Naive B cell (primary cell): Measurements from ENCODE around the gene ATP13A2. TPM values are rescaled to one million over a fixed set of nuclear protein-coding genes. Genes with fewer than 3 reads are reported as not detected.

Source experiments
- ATAC-seq, 2 donors: fragments of 150-1000 bp; cut with Tn5 transposase; 2 replicates each; pipeline ENCODE4 v1.10.0; 2021; ENCODE audit warnings: low read depth in 2 of 2, mild to moderate bottlenecking in 2 of 2, moderate library complexity in 2 of 2
- DNase-seq: peaks from one replicate; pipeline ENCODE4 v3.0.0; 2022
- H3K27ac Mint-ChIP-seq, 6 donors: one replicate each; pipeline ENCODE4 v1.8.0; 2020 to 2022; ENCODE audit warnings: mild to moderate bottlenecking in 6 of 6, mixed read lengths in 6 of 6, moderate library complexity in 5 of 6, inconsistent platforms in 2 of 6
- H3K27me3 Mint-ChIP-seq, 3 donors: one replicate each; pipeline ENCODE4 v1.8.0; 2021 to 2022; ENCODE audit warnings: mixed read lengths in 3 of 3, mild to moderate bottlenecking in 1 of 3
- H3K36me3 Mint-ChIP-seq, 2 donors: one replicate each; pipeline ENCODE4 v1.8.0; 2020 to 2022; ENCODE audit warnings: mixed read lengths in 2 of 2, inconsistent platforms in 1 of 2, mild to moderate bottlenecking in 1 of 2
- H3K4me1 Mint-ChIP-seq, 3 donors: one replicate each; pipeline ENCODE4 v1.8.0; 2020 to 2022; ENCODE audit warnings: mixed read lengths in 3 of 3, inconsistent platforms in 1 of 3, mild to moderate bottlenecking in 1 of 3, moderate library complexity in 1 of 3
- H3K4me3 Mint-ChIP-seq, 8 donors: one replicate each; pipeline ENCODE4 v1.8.0; 2020 to 2022; ENCODE audit warnings: mild to moderate bottlenecking in 8 of 8, mixed read lengths in 8 of 8, moderate library complexity in 8 of 8, inconsistent platforms in 2 of 8
- H3K9me3 Mint-ChIP-seq, 7 donors: one replicate each; pipeline ENCODE4 v1.8.0; 2020 to 2022; ENCODE audit warnings: mixed read lengths in 7 of 7, mild to moderate bottlenecking in 5 of 7, inconsistent platforms in 2 of 7, moderate library complexity in 1 of 7
- polyA plus RNA-seq, 6 donors: library from polyadenylated mRNA; unstranded; fragments of 300-500 nt; fragmentation: Illumina TruSeq; gene quantifications; one replicate each; pipeline ENCODE4 v1.2.3, GENCODE V29; 2021; ENCODE audit warnings: low read depth in 6 of 6

The ATP13A2 gene
- polyA plus RNA-seq, 6 donors from 2014 or later, result 6.3 to 39.6 (median 22.3) TPM

DNA sequence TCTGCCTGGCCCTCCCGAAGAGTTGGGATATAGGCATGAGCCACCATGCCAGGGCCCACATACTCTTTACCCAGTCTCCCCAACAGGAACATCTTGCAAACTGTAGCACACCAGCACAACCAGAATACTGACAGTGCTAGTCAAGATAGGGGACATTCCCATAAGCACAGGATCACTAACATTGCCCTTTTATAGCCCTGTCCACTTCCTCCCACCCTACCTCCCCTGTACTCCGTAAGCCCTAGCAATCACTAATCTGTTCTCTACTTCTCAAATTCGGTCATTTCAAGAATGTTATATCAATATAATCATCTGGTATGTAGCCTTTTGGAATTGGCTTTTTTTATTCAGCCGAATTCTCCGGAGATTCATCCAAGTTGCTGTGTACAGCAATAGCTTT is 36.2 kb upstream of the ATP13A2 start:
- Mint-ChIP-seq H3K27me3 (no peaks in the 10 kb centered on the region), H3K4me3 (no peak overlapping the region), H3K4me1 (peaks cover 20 to 32% (median 20%) of the 10 kb centered on the region in 3 donors), H3K9me3 (no peaks in the 10 kb centered on the region), H3K27ac (peak overlapping the region in 1 of 6 donors; percentile 41), H3K36me3 (no peaks in the 10 kb centered on the region)
- ATAC-seq (no peak), DNase-seq (no peak)

DNA sequence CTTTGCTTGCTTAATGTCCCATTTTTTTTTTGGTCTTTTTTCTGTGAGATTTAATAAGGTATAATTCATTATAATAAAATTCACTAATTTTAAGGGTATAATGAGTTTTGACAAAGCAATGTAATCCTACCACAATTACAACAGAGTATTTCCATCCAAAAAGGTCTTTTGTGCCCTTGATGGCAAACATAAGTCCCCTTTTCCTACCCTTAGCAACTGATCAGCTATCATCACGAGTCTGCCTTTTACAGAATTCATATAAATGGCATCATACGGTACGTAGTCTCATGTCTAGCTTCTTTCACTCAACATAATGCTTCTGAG is 34.6 kb upstream of the ATP13A2 start:
- Mint-ChIP-seq H3K4me1 (peaks cover 15 to 20% (median 18%) of the 10 kb centered on the region in 3 donors), H3K9me3 (no peaks in the 10 kb centered on the region), H3K27me3 (no peaks in the 10 kb centered on the region), H3K36me3 (peaks cover 0 to 7% of the 10 kb centered on the region in 2 donors), H3K27ac (peak overlapping the region in 2 of 6 donors; percentile 69 to 86), H3K4me3 (peak overlapping the region in 3 of 8 donors; percentile 53 to 81 (median 66))
- no peak for DNase-seq
- ATAC-seq, result no peak

DNA sequence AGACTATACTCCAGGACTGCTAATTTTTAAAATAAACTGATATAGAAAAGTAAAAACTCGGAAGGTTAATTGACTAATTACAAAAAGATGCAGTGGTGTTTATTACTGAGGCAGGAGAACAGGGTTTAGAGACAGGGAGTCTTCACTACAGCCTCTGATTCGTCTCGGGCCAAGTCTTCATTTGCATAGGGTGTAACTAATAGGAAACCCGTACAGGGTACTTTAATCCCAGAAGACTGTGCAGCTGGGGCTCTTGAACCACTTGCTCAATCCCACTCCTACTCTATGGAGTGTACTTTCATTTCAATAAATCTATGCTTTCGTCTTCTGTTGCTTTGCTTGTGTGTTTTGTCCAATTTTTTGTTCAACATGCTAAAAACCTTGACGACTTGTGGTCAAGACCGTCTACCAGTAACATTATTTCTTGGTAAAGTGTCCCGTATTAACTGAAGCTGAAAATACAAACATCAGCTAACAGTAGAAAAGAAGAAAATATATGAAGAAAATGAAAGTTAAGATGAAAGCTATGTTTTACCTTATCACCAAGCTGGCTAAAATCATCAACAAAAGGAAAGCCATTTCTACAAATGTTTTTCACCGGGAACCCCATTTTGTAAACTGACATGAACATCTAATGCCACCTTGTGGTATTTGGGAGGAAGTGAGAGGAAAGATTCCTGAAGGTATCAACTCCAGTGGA is 34.1 kb upstream of the ATP13A2 start:
- no peaks in the 10 kb centered on the region for H3K27me3 Mint-ChIP-seq
- peak overlapping the region in 5 of 6 donors; percentile 65 to 88 (median 82) for H3K27ac Mint-ChIP-seq
- peak overlapping the region; percentile 44 to 81 (median 58) for H3K4me3 Mint-ChIP-seq
- H3K36me3 Mint-ChIP-seq, result peaks cover 0 to 7% of the 10 kb centered on the region in 2 donors
- peak; percentile 64 to 89 for ATAC-seq
- DNase-seq, result peak; percentile 14
- no peaks in the 10 kb centered on the region for H3K9me3 Mint-ChIP-seq
- peaks cover 9 to 15% (median 14%) of the 10 kb centered on the region in 3 donors for H3K4me1 Mint-ChIP-seq

DNA sequence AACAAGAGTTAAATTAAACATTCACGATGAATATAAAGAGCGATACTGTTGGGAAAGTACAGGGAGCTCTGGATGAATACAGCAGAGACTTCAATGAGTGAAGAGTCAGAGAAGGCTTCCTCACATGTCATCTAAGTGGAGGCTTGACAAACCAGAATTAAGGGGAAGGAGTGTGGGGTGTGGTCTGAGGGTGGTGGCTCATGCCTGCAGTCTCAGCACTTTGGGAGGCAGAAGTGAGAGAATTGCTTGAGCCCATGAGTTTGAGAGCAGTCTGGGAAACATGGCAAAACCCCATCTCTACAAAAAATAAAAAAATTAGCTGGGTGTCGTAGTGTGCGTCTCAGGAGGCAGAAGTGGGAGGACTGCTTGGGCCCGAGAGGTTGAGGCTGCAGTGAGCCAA is 33.4 kb upstream of the ATP13A2 start:
- H3K9me3 Mint-ChIP-seq, result no peaks in the 10 kb centered on the region
- H3K27ac Mint-ChIP-seq, result peak overlapping the region; percentile 12 to 88 (median 49)
- ATAC-seq (no peak), DNase-seq (no peak)
- H3K36me3 Mint-ChIP-seq, result peaks cover 0 to 8% of the 10 kb centered on the region in 2 donors
- peak overlapping the region in 4 of 8 donors; percentile 26 to 66 (median 49) for H3K4me3 Mint-ChIP-seq
- H3K27me3 Mint-ChIP-seq, result no peaks in the 10 kb centered on the region
- peaks cover 9 to 14% (median 13%) of the 10 kb centered on the region in 3 donors for H3K4me1 Mint-ChIP-seq

DNA sequence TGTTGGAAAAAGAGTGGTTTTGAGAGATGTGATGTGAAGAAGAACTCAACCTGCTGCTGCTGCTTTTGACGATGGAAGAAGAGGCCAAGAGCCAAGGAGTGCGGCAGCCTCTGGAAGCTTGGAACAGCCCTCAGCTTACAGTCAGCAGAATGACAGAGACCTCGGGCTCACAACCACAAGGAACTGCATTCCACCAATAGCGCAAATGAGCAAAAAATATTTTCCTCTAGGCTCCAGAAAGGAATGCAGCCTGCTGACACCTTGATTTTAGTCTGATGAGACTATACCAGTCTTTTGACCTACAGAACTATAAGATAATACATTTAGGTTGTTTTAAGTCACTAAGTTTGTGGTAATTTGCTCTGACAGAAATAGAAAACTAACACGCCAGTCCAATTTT is 31.9 kb upstream of the ATP13A2 start:
- Mint-ChIP-seq H3K27ac (no peak overlapping the region), H3K4me3 (no peak overlapping the region), H3K36me3 (peaks cover 0 to 12% of the 10 kb centered on the region in 2 donors), H3K9me3 (no peaks in the 10 kb centered on the region), H3K27me3 (no peaks in the 10 kb centered on the region), H3K4me1 (peaks cover 9 to 14% (median 13%) of the 10 kb centered on the region in 3 donors)
- no peak for DNase-seq
- ATAC-seq, result no peak

DNA sequence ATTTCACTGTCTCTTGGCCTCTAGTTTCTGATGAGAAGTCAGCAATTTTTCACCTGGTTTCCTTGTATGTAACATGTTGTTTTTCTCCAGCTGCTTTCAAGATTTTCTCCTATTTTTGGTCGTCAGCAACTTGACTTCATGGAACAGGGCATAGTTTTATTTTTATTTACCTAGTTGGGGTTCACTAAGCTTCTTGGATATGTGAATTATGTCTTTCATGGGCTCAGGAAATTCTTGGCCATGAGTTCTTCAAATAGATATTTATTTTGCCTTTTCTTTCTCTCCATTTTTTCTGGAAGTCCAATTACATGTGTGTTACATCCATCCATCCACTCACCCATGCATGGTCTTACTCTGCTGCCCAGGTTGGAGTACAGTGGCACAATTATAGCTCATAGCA is 28.4 kb upstream of the ATP13A2 start:
- Mint-ChIP-seq H3K4me3 (no peak overlapping the region), H3K27ac (no peak overlapping the region), H3K9me3 (no peaks in the 10 kb centered on the region), H3K36me3 (peaks cover 0 to 12% of the 10 kb centered on the region in 2 donors), H3K4me1 (peaks cover 2 to 7% (median 4%) of the 10 kb centered on the region in 3 donors), H3K27me3 (no peaks in the 10 kb centered on the region)
- no peak for DNase-seq
- ATAC-seq, result no peak

DNA sequence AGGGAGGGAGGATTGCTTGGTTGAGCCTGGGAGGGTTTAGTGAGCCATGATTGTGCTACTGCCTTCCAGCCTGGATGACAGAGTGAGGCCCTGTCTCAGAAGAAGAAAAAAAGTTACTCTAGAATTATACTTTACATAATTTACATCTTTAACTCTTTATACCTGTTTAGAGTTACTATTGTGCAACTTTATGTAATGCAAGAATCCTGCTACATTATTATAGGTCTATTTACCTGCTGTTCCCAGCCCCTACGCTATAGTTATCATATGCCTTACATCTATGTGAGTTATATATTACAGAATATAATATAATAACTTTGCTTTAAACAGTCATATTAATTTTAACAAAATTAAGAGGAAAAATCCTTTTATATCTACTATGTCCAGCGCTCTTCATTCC is 27.8 kb upstream of the ATP13A2 start:
- Mint-ChIP-seq H3K4me3 (no peak overlapping the region), H3K4me1 (peaks cover 0 to 5% (median 0%) of the 10 kb centered on the region in 3 donors), H3K9me3 (no peaks in the 10 kb centered on the region), H3K27me3 (no peaks in the 10 kb centered on the region), H3K27ac (peak overlapping the region in 1 of 6 donors; percentile 78), H3K36me3 (peaks cover 0 to 12% of the 10 kb centered on the region in 2 donors)
- no peak for DNase-seq
- ATAC-seq, result no peak

DNA sequence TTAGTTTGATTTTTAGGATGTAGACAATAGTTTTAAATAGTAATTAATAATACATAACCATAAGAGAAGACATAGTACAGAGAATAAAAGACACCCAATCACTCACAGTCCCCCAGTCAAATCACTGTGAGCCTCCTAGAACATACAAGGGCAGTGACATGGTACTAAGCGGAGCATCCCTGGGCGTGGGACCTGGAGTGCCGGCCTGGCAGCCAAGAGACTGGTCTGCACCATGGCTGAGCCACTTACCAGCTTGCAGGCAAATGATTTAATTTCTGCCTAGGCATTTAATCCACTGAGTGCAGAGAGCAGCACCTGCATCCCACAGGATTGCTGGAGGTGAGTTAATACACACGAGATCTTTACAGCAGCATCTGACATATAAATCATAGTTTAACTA is 21.8 kb upstream of the ATP13A2 start:
- H3K27me3 Mint-ChIP-seq, result no peaks in the 10 kb centered on the region
- H3K36me3 Mint-ChIP-seq, result peaks cover 1 to 3% of the 10 kb centered on the region in 2 donors
- H3K4me3 Mint-ChIP-seq, result no peak overlapping the region
- DNase-seq (no peak), ATAC-seq (no peak)
- H3K9me3 Mint-ChIP-seq, result no peaks in the 10 kb centered on the region
- no peak overlapping the region for H3K27ac Mint-ChIP-seq
- peaks cover 0 to 4% (median 0%) of the 10 kb centered on the region in 3 donors for H3K4me1 Mint-ChIP-seq

DNA sequence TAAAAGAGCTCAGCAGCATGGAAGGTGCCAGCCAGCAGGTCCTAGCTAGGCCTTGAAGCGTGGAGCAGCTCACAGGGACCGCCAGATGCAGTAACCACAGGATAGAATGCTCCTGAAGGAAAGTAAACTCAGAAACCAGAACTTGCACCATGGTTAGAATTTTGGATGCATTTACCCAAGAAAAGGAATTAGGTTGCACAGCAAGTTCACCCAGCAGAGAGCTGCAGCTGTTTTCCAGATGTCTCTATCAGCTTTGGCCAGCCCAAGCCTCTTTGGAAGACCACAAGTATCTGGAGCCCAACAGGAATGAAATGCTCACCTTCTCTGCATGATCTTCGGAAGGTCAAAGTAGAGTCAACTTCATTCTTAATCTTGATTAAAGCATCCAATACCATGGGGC is 21.0 kb upstream of the ATP13A2 start:
- H3K36me3 Mint-ChIP-seq, result peaks cover 6 to 10% of the 10 kb centered on the region in 2 donors
- H3K4me1 Mint-ChIP-seq, result no peaks in the 10 kb centered on the region
- H3K4me3 Mint-ChIP-seq, result no peak overlapping the region
- no peak overlapping the region for H3K27ac Mint-ChIP-seq
- H3K27me3 Mint-ChIP-seq, result no peaks in the 10 kb centered on the region
- no peak for DNase-seq
- no peak for ATAC-seq
- H3K9me3 Mint-ChIP-seq, result no peaks in the 10 kb centered on the region

DNA sequence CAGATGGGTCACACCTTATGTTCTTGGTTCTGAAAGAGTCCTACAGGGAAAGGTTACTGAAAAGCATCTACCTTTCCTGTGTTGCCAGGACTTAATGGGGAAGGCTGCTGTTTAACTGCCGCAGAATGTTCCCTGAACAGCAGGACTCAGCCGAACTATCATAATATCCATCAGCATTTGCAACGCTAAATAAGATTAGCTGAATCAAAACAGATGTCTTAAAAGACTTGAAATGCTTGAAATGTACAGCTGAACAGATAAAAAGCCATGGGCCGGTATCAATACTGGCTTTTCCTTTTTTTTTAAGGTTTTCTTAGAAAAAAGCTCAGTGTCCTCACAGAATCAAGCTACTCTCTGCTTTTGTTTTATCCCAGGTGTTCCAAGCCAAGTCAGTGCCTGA is 19.7 kb upstream of the ATP13A2 start:
- H3K27ac Mint-ChIP-seq, result no peak overlapping the region
- ATAC-seq (no peak), DNase-seq (no peak)
- H3K36me3 Mint-ChIP-seq, result peaks cover 14 to 16% of the 10 kb centered on the region in 2 donors
- H3K4me1 Mint-ChIP-seq, result no peaks in the 10 kb centered on the region
- no peaks in the 10 kb centered on the region for H3K27me3 Mint-ChIP-seq
- H3K9me3 Mint-ChIP-seq, result no peaks in the 10 kb centered on the region
- no peak overlapping the region for H3K4me3 Mint-ChIP-seq

DNA sequence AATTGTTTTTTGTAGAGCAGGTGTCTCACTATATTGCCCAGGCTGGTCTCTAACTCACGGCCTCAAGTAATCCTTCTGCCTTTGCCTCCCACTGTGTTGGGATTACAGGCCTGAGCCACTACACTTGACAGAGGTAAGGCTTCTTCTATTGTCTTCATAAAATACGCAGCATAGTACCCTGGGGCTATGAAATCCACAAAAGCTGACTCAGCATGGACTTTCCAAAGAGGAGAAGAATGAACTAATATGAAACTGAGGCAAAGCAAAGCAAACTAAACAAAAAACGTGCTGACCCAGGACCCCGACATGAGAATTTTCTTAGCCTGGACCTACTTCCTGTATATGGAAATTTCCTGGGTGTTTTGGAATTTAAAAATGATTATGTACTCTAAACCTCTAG is 18.5 kb upstream of the ATP13A2 start:
- no peak for ATAC-seq
- Mint-ChIP-seq H3K27me3 (no peaks in the 10 kb centered on the region), H3K4me1 (no peaks in the 10 kb centered on the region), H3K27ac (no peak overlapping the region), H3K36me3 (peaks cover 14 to 16% of the 10 kb centered on the region in 2 donors), H3K9me3 (no peaks in the 10 kb centered on the region), H3K4me3 (no peak overlapping the region)
- DNase-seq, result no peak

DNA sequence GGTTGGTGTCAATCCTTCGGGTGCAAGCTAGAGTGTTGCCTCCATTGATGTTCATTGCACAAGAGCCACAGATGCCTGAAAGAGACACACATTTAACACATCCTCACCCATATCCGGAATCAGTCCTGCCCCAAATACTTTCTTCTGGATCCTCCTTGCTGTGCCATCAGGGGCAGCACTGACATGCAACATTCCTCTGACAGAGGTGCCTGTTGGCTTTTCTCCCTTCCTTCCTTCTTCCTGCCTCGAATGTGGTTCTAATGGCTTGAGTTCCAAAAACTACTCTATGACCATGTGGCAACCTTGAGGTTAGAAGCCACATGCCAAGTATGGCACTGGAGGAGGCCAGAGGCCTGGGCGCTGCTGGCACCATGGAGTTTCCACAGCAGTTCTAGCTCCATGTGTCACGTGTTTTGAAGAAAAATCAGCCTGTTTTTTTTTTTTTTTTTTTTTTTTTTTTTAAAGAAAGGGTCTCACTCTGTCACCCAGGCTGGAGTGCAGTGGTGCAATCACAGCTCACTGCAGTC is 17.0 kb upstream of the ATP13A2 start:
- H3K9me3 Mint-ChIP-seq, result no peaks in the 10 kb centered on the region
- peaks cover 0 to 2% (median 0%) of the 10 kb centered on the region in 3 donors for H3K4me1 Mint-ChIP-seq
- no peak for DNase-seq
- H3K27me3 Mint-ChIP-seq, result no peaks in the 10 kb centered on the region
- peak overlapping the region in 2 of 6 donors; percentile 6 to 69 for H3K27ac Mint-ChIP-seq
- H3K4me3 Mint-ChIP-seq, result no peak overlapping the region
- ATAC-seq, result no peak
- H3K36me3 Mint-ChIP-seq, result peaks cover 14 to 16% of the 10 kb centered on the region in 2 donors

DNA sequence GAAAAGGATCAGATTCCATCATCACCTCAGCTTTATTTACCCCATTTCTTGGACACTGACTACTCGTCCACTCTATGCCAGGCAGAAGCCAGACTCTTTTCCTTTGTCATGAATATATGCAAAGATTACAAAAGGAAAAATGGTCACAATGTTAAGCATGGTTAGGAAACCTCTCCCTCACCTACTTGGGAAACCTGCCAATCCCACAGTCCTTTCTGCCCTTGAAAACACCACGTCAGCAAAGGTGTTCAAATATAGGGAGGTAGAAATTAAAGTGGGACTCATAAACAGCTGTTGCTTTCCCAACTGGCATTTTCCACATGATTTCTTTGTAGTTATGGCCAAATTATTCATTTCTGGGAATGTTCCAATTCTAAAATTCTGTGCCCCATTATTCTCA is 16.2 kb upstream of the ATP13A2 start:
- H3K9me3 Mint-ChIP-seq, result no peaks in the 10 kb centered on the region
- peaks cover 14 to 24% of the 10 kb centered on the region in 2 donors for H3K36me3 Mint-ChIP-seq
- ATAC-seq (no peak), DNase-seq (no peak)
- peaks cover 0 to 5% (median 0%) of the 10 kb centered on the region in 3 donors for H3K4me1 Mint-ChIP-seq
- H3K27ac Mint-ChIP-seq, result peak overlapping the region in 1 of 6 donors; percentile 10
- no peak overlapping the region for H3K4me3 Mint-ChIP-seq
- H3K27me3 Mint-ChIP-seq, result no peaks in the 10 kb centered on the region

DNA sequence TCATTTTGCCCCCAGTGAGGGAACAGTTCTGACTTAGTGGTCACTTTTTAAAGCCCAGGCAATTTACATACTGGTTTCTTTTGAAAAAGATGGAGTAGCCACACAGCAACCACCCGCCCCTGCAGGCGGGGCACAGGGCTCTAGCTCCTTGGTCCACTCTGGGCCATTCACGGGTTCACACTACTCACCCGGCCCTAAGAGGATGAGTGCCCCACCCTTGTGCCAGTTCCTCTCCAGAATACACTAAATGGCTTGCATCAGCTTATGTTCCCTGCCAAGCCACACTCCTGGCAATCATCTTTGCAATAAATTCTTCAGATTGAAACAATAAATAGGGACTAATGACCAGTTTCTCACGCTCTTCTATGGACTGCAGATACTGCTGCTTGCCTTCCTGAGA is 15.7 kb upstream of the ATP13A2 start:
- peaks cover 0 to 5% (median 0%) of the 10 kb centered on the region in 3 donors for H3K4me1 Mint-ChIP-seq
- no peak overlapping the region for H3K27ac Mint-ChIP-seq
- ATAC-seq (no peak), DNase-seq (no peak)
- H3K27me3 Mint-ChIP-seq, result no peaks in the 10 kb centered on the region
- H3K9me3 Mint-ChIP-seq, result no peaks in the 10 kb centered on the region
- no peak overlapping the region for H3K4me3 Mint-ChIP-seq
- peaks cover 14 to 24% of the 10 kb centered on the region in 2 donors for H3K36me3 Mint-ChIP-seq
